A549 (cell line): ENCODE results near the gene SLC8A1. TPM values are rescaled to one million over a fixed set of nuclear protein-coding genes. Genes with fewer than 3 reads are reported as not detected.

ENCODE experiments used
- ATAC-seq, 2 experiments: fragments of 200-7000 bp in 1 of 2; fragments of >200 bp in 1 of 2; cut with Nextera tagmentation in 1 of 2; cut with Tn5 transposase in 1 of 2; 3 replicates each; pipeline versions ENCODE4 v1.8.0 to v1.9.1; 2018 to 2020; ENCODE audit warnings: mild to moderate bottlenecking in 1 of 2, moderate library complexity in 1 of 2
- CTCF ChIA-PET: fragments of 300-600 bp; sonication (Branson Sonifier 250); formaldehyde crosslinking; extraction: SDS; loops from one replicate; lab custom pipeline; 2021; ENCODE audit warnings: antibody characterized with exemption, inconsistent platforms; lab: Yijun Ruan, JAX
- POLR2A ChIA-PET: fragments of 350-600 bp; formaldehyde crosslinking; extraction: SDS; loops from one replicate; lab custom pipeline; 2021; ENCODE audit warnings: antibody characterized with exemption, inconsistent platforms; lab: Yijun Ruan, JAX
- DNase-seq, 2 experiments: peaks; one replicate each; pipeline versions ENCODE4 v3.0.0 to v3.0.0-alpha.2; 2011 to 2016; ENCODE audit warnings: low read depth in 1 of 2, low spot score in 1 of 2
- FAIRE-seq: peaks from 2 replicates; lab custom pipeline; 2011; peaks lifted over from hg19 to GRCh38; lab: Jason Lieb, UNC
- H3K27ac ChIP-seq, 2 experiments: fragments of >200 bp; sonication (Bioruptor Twin); formaldehyde crosslinking; 3 replicates each; pipeline ENCODE4 v1.5.1; 2016 to 2017
- H3K4me1 ChIP-seq: fragments of >200 bp; sonication (Bioruptor Twin); formaldehyde crosslinking; 3 replicates; pipeline ENCODE4 v1.6.1; 2016
- H3K4me2 ChIP-seq: fragments of >200 bp; sonication (Bioruptor Twin); formaldehyde crosslinking; 3 replicates; pipeline ENCODE4 v1.6.1; 2016
- H3K4me3 ChIP-seq: fragments of >200 bp; sonication (Bioruptor Twin); formaldehyde crosslinking; 3 replicates; pipeline ENCODE4 v1.5.1; 2016
- H3K9me3 ChIP-seq: fragments of >200 bp; sonication (Bioruptor Twin); formaldehyde crosslinking; 3 replicates; pipeline ENCODE4 v1.6.1; 2016
- BHLHE40 ChIP-seq: IDR thresholded peaks from 2 replicates; pipeline ENCODE4 v1.6.1; 2012; ENCODE audit warnings: low read depth, low read length, inconsistent platforms
- CBX8 ChIP-seq: fragments of 200-600 bp; sonication (generic); IDR thresholded peaks from 2 replicates; pipeline ENCODE4 v1.6.1; 2016
- CEBPB ChIP-seq, 2 experiments: fragments of >200 bp in 1 of 2; sonication (Bioruptor Twin) in 1 of 2; formaldehyde crosslinking in 1 of 2; IDR thresholded peaks; 2 replicates each; pipeline ENCODE4 v1.6.1; 2012 to 2016
- EHF ChIP-seq: fragments of 250-450 bp; sonication (Bioruptor Pico); IDR thresholded peaks from 2 replicates; pipeline ENCODE4 v1.5.0; 2020; ENCODE audit warnings: mild to moderate bottlenecking
- ELK1 ChIP-seq: fragments of 150-350 bp; IDR thresholded peaks from 2 replicates; pipeline ENCODE4 v1.6.1; 2014; ENCODE audit warnings: low read depth, mild to moderate bottlenecking, low read length
- ESRRA ChIP-seq: fragments of 150-350 bp; IDR thresholded peaks from 2 replicates; pipeline ENCODE4 v1.6.1; 2014; ENCODE audit warnings: mild to moderate bottlenecking, low read length, borderline replicate concordance
- FOXS1 ChIP-seq: fragments of 250-450 bp; sonication (Bioruptor Pico); IDR thresholded peaks from 2 replicates; pipeline ENCODE4 v1.5.0; 2020; ENCODE audit warnings: mild to moderate bottlenecking, moderate library complexity
- HOXA7 ChIP-seq: fragments of 250-450 bp; sonication (Bioruptor Pico); IDR thresholded peaks from 2 replicates; pipeline ENCODE4 v1.5.0; 2020; ENCODE audit warnings: mild to moderate bottlenecking, moderate library complexity
- HOXB5 ChIP-seq: fragments of 250-450 bp; sonication (Bioruptor Pico); IDR thresholded peaks from 2 replicates; pipeline ENCODE4 v1.5.0; 2020; ENCODE audit warnings: mild to moderate bottlenecking, moderate library complexity
- JUNB ChIP-seq: fragments of >200 bp; sonication (Bioruptor Twin); formaldehyde crosslinking; IDR thresholded peaks from 2 replicates; pipeline ENCODE4 v1.6.1; 2016
- MAX ChIP-seq: IDR thresholded peaks from 2 replicates; pipeline ENCODE4 v1.6.1; 2012
- MAZ ChIP-seq: fragments of 150-350 bp; IDR thresholded peaks from 2 replicates; pipeline ENCODE4 v1.6.1; 2014; ENCODE audit warnings: antibody characterized with exemption, low read depth, low read length, borderline replicate concordance
- MYC ChIP-seq: IDR thresholded peaks from 2 replicates; pipeline ENCODE4 v1.6.1; 2012; ENCODE audit warnings: mild to moderate bottlenecking, inconsistent platforms, low read length, improper control_type of control experiment, borderline replicate concordance
- NPAS2 ChIP-seq: fragments of 250-450 bp; sonication (Bioruptor Pico); IDR thresholded peaks from 2 replicates; pipeline ENCODE4 v1.8.0; 2022; ENCODE audit warnings: mild to moderate bottlenecking, moderate library complexity, borderline replicate concordance
- REST ChIP-seq: fragments of 200-600 bp; sonication (generic); IDR thresholded peaks from 2 replicates; pipeline ENCODE4 v1.6.1; 2016; ENCODE audit warnings: antibody characterized with exemption, mild to moderate bottlenecking, moderate library complexity
- RNF2 ChIP-seq: fragments of 200-600 bp; sonication (generic); IDR thresholded peaks from 2 replicates; pipeline ENCODE4 v1.6.1; 2016; ENCODE audit warnings: low read depth, mild to moderate bottlenecking, antibody characterized with exemption, moderate library complexity, borderline replicate concordance
- SMC3 ChIP-seq: fragments of >200 bp; sonication (Bioruptor Twin); formaldehyde crosslinking; IDR thresholded peaks from 3 replicates; pipeline ENCODE4 v1.6.1; 2018; ENCODE audit warnings: inconsistent platforms
- TFCP2L1 ChIP-seq: fragments of 250-450 bp; sonication (Bioruptor Pico); IDR thresholded peaks from 2 replicates; pipeline ENCODE4 v1.5.0; 2021; ENCODE audit warnings: mild to moderate bottlenecking
- TP53 ChIP-seq: fragments of 250-450 bp; sonication (Bioruptor Pico); IDR thresholded peaks from 2 replicates; pipeline ENCODE4 v1.5.0; 2021; ENCODE audit warnings: mild to moderate bottlenecking, moderate library complexity
- USF2 ChIP-seq: fragments of 450-650 bp; IDR thresholded peaks from 2 replicates; pipeline ENCODE4 v1.6.1; 2014; ENCODE audit warnings: antibody characterized with exemption
- ZC3H11A ChIP-seq: fragments of 450-650 bp; IDR thresholded peaks from 2 replicates; pipeline ENCODE4 v1.6.1; 2014; ENCODE audit warnings: antibody characterized with exemption, mild to moderate bottlenecking
- ZFP36 ChIP-seq: fragments of 450-650 bp; IDR thresholded peaks from 2 replicates; pipeline ENCODE4 v1.6.1; 2014; ENCODE audit warnings: borderline replicate concordance; ENCODE audit not compliant: partially characterized antibody
- WGBS: methylation state at CpG from one replicate; pipeline ENCODE4 v1.1.6; 2017; ENCODE audit errors: missing lambda C conversion rate; 5-methylcytosine and 5-hydroxymethylcytosine counted together
- polyA plus RNA-seq, 4 experiments: library from polyadenylated mRNA; depleted of rRNA in 3 of 4; stranded (reverse); fragments of >200 nt; fragmentation: RNase III in 1 of 4; extraction: RNeasy Plus Mini Kit Qiagen cat#74134 plus additional on column Dnase treatment in 1 of 4; gene quantifications; 2 replicates in 3 of 4; 3 replicates in 1 of 4; pipeline ENCODE4 v1.2.3, GENCODE V29; 2011 to 2017

Gene SLC8A1
- polyA plus RNA-seq, 2 of the 4 experiments (the other 2 are of a cell fraction), result 0.28 to 0.92 TPM

GRCh38 chr2:40155728-40156127, 296.2 kb downstream of the SLC8A1 start:
- 2% methylated on average over 2 of the region's 2 CpGs for WGBS
- POLR2A ChIA-PET, result no interaction called here
- no peak overlapping the region for H3K27ac ChIP-seq
- CTCF ChIA-PET, result no interaction called here
- ATAC-seq (no peak), DNase-seq (no peak), FAIRE-seq (no peak)
- TF ChIP-seq HOXB5 (CRISPR knock-in tag) (no peak), MAX (no peak), HOXA7 (CRISPR knock-in tag) (no peak), CBX8 (no peak), MYC (no peak), ZFP36 (no peak), FOXS1 (CRISPR knock-in tag) (no peak), JUNB (no peak), TFCP2L1 (no peak), NPAS2 (no peak), RNF2 (no peak)
- H3K4me1 ChIP-seq, result no peaks in the 10 kb centered on the region
- H3K9me3 ChIP-seq, result no peaks in the 10 kb centered on the region
- no peak overlapping the region for H3K4me2 ChIP-seq
- no peak overlapping the region for H3K4me3 ChIP-seq

- Histone ChIP-seq H3K4me1 (no peaks in the 10 kb centered on the region), H3K27ac (no peak overlapping the region), H3K9me3 (no peaks in the 10 kb centered on the region), H3K4me3 (no peak overlapping the region), H3K4me2 (no peak overlapping the region)
- FAIRE-seq (no peak), DNase-seq (no peak), ATAC-seq (no peak)
- ChIA-PET POLR2A (no interaction called here), CTCF (interaction anchor here (0.6 kb wide), 1 partner anchor 51 kb away, joined by 3 read pairs; no protein-coding TSS in a partner anchor)
- TF ChIP-seq ESRRA (no peak), TFCP2L1 (no peak), ZC3H11A (no peak), RNF2 (no peak), CEBPB (IDR thresholded peaks at IDR 0.05) (no peak), EHF (CRISPR knock-in tag) (no peak), ELK1 (no peak), REST (no peak), TP53 (CRISPR knock-in tag) (no peak), SMC3 (no peak), BHLHE40 (no peak), MYC (no peak), HOXB5 (CRISPR knock-in tag) (no peak), MAZ (no peak), MAX (no peak), USF2 (no peak), NPAS2 (no peak)
- WGBS, result 41% methylated on average over 4 of the region's 4 CpGs
Measured at GRCh38 chr2:40150266-40150665, 301.6 kb downstream of the SLC8A1 start.
